ENCODE data around the gene TK1. TPM values are rescaled to one million over a fixed set of nuclear protein-coding genes. Genes with fewer than 3 reads are reported as not detected.
A peak's percentile ranks its signal among the peaks of the same experiment; 100 is the strongest.

The TK1 gene
- total RNA-seq, 1 experiment from 2014 or later = 340 TPM

GRCh38 chr17:78154903-78155811 lies 31.7 kb downstream of the TK1 start:
- H3K9me3 ChIP-seq (ENCODE audit: low read length) = no peaks in the 10 kb centered on the region
- H3K27me3 ChIP-seq (ENCODE audit: low read length) = no peaks in the 10 kb centered on the region
- no peak for TF ChIP-seq CTCF (conservative IDR thresholded peaks at IDR 0.05; ENCODE audit: low read depth, low read length)
- TF ChIP-seq EZH2phosphoT487 (IDR thresholded peaks at IDR 0.05; ENCODE audit: borderline replicate concordance, low read length) = no peak
- TF ChIP-seq EZH2 (IDR thresholded peaks at IDR 0.05; ENCODE audit: low read length, unreplicated experiment) = no peak
- no peak overlapping the region for H3K9ac ChIP-seq (ENCODE audit: low read length)
- BruUV-seq (replicated peaks) = no TSS peak
- H3K27ac ChIP-seq (ENCODE audit: low read length) = no peak overlapping the region
- DNase-seq (no peak), ATAC-seq (no peak)
- peaks cover 19% of the 10 kb centered on the region for H3K4me1 ChIP-seq (ENCODE audit: insufficient read depth, low read length)
- no peaks in the 10 kb centered on the region for H4K20me1 ChIP-seq (ENCODE audit: low read length)
- H2AFZ ChIP-seq (ENCODE audit: low read length) = no peak overlapping the region
- no peaks in the 10 kb centered on the region for H3K36me3 ChIP-seq (ENCODE audit: low read depth, low read length)
- H3K4me3 ChIP-seq (ENCODE audit: low read length) = no peak overlapping the region
- intact Hi-C loops (cut with micrococcal nuclease) = no loop called here
- ChIA-PET CTCF (no interaction called here), POLR2A (ENCODE audit: unreplicated experiment) (no interaction called here)
- no peak overlapping the region for H3K4me2 ChIP-seq (ENCODE audit: low read length)
- H3F3A ChIP-seq (ENCODE audit: low read length, unreplicated experiment) = no peaks in the 10 kb centered on the region
- no peaks in the 10 kb centered on the region for H3K9me2 ChIP-seq (replicated peaks; ENCODE audit: low read length)
- H3K79me2 ChIP-seq (ENCODE audit: low read length) = no peaks in the 10 kb centered on the region

GRCh38 chr17:78151514-78152008 lies 35.3 kb downstream of the TK1 start:
- intact Hi-C loops (cut with micrococcal nuclease) = no loop called here

More at GRCh38 chr17:78151514-78152008, 35.3 kb downstream of the TK1 start:
- H3K79me2 ChIP-seq (ENCODE audit: low read length) = no peaks in the 10 kb centered on the region
- no peaks in the 10 kb centered on the region for H3K27me3 ChIP-seq (ENCODE audit: low read length)
- no peaks in the 10 kb centered on the region for H3F3A ChIP-seq (ENCODE audit: low read length, unreplicated experiment)
- BruUV-seq (replicated peaks) = no TSS peak
- ChIA-PET POLR2A (ENCODE audit: unreplicated experiment) (no interaction called here), CTCF (interaction anchor here (0.6 kb wide), 2 partner anchors 10 to 1591 kb away, joined by 3 read pairs; no protein-coding TSS in a partner anchor)
- peak; percentile 62 for DNase-seq
- peak overlapping the region; percentile 1; the same call in 1 of the 2 replicates for H3K4me2 ChIP-seq (ENCODE audit: low read length)
- peaks cover 10% of the 10 kb centered on the region for H3K4me1 ChIP-seq (ENCODE audit: insufficient read depth, low read length)
- H2AFZ ChIP-seq (ENCODE audit: low read length) = peak overlapping the region; percentile 11; the same call in 1 of the 2 replicates
- H3K36me3 ChIP-seq (ENCODE audit: low read depth, low read length) = no peaks in the 10 kb centered on the region
- no peaks in the 10 kb centered on the region for H4K20me1 ChIP-seq (ENCODE audit: low read length)
- 0 out of 2 replicates have a peak overlapping the region, but pooled peaks have one; percentile 4 for H3K27ac ChIP-seq (ENCODE audit: low read length)
- H3K4me3 ChIP-seq (ENCODE audit: low read length) = no peak overlapping the region
- H3K9me2 ChIP-seq (replicated peaks; ENCODE audit: low read length) = no peaks in the 10 kb centered on the region
- no peak overlapping the region for H3K9ac ChIP-seq (ENCODE audit: low read length)
- H3K9me3 ChIP-seq (ENCODE audit: low read length) = no peaks in the 10 kb centered on the region
- ATAC-seq = peak; percentile 72
- TF ChIP-seq EZH2phosphoT487 (IDR thresholded peaks at IDR 0.05; ENCODE audit: borderline replicate concordance, low read length) = no peak
- no peak for TF ChIP-seq CTCF (conservative IDR thresholded peaks at IDR 0.05; ENCODE audit: low read depth, low read length)
- TF ChIP-seq EZH2 (IDR thresholded peaks at IDR 0.05; ENCODE audit: low read length, unreplicated experiment) = no peak

Data from PC-3 (cell line).